SJCRH30 (cell line): ENCODE data around the gene BRMS1. TPM values are rescaled to one million over a fixed set of nuclear protein-coding genes. Genes with fewer than 3 reads are reported as not detected.
A peak's percentile ranks its signal among the peaks of the same experiment; 100 is the strongest.
"Not testable (repeated sequence)": the region's sequence is repeated elsewhere in the genome, so short reads cannot be mapped to it uniquely, and the experiment has no call there.

Experiments used
- DNase-seq, 2 experiments: peaks; one replicate each; pipeline ENCODE4 v3.0.0-alpha.2; 2015 to 2020
- H3K27ac ChIP-seq: fragments of 250-450 bp; sonication (Bioruptor Pico); 2 replicates; pipeline ENCODE4 v1.5.1; 2020; ENCODE audit warnings: mild to moderate bottlenecking, moderate library complexity
- H3K27me3 ChIP-seq: fragments of 250-450 bp; sonication (Bioruptor Pico); 2 replicates; pipeline ENCODE4 v1.5.1; 2020; ENCODE audit warnings: mild to moderate bottlenecking, moderate library complexity
- H3K36me3 ChIP-seq: fragments of 250-450 bp; sonication (Bioruptor Pico); 2 replicates; pipeline ENCODE4 v1.5.1; 2020; ENCODE audit warnings: mild to moderate bottlenecking, moderate library complexity
- H3K4me1 ChIP-seq: fragments of 250-450 bp; sonication (Bioruptor Pico); 2 replicates; pipeline ENCODE4 v1.5.1; 2020; ENCODE audit warnings: mild to moderate bottlenecking, moderate library complexity
- H3K4me3 ChIP-seq: fragments of 250-450 bp; sonication (Bioruptor Pico); 2 replicates; pipeline ENCODE4 v1.5.1; 2020; ENCODE audit warnings: mild to moderate bottlenecking, moderate library complexity
- H3K9me3 ChIP-seq: fragments of 250-450 bp; sonication (Bioruptor Pico); replicated peaks from 2 replicates; pipeline ENCODE4 v1.5.1; 2020; ENCODE audit warnings: mild to moderate bottlenecking, moderate library complexity
- total RNA-seq: library from RNA; depleted of rRNA; stranded (reverse); fragments of >200 nt; shearing (Covaris generic); gene quantifications from 2 replicates; pipeline ENCODE4 v1.2.3, GENCODE V29; 2014

BRMS1 gene
- total RNA-seq, 1 experiment from 2014 or later = 40.5 TPM

DNA sequence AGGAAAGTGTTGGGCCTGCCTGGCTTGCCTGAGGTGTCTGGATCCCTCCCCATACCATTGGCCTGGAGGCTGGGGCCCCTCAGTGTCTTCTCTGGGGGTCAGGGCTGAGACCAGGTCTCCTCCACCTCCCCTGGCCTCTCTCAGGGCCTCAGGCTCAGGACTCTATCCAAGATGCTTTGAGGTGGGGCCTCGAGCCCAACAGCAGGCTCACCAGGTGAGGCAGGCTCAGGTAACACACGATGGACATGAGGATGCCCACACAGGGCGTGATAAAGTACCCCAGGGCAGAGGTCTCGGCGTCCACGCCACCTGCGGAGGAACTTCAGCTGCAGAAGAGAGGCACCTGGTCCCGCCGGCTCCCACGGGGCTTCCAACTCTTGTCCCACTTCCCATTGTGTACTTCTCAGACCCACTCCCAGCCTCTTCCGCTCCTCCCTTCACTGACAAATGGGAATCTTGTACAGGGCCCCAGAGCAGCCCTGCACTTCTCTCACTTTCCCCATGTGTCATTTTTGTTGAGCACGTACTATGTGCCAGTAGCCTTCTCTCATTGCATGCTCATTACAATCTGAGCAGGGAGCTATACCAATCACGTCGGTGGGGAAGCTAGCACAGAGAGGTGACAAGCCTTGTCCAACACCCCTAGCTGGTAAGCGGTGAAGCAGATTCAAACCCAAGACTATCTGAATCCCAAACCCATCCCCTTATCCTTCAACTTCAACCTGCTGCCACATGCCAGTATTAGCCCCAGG lies 22.8 kb upstream of the BRMS1 start:
- H3K4me1 ChIP-seq = peaks cover 15% of the 10 kb centered on the region
- no peak overlapping the region for H3K4me3 ChIP-seq
- H3K27ac ChIP-seq = no peak overlapping the region
- H3K9me3 ChIP-seq = no peaks in the 10 kb centered on the region
- H3K27me3 ChIP-seq = no peaks in the 10 kb centered on the region
- H3K36me3 ChIP-seq = no peaks in the 10 kb centered on the region
- no peak for DNase-seq

DNA sequence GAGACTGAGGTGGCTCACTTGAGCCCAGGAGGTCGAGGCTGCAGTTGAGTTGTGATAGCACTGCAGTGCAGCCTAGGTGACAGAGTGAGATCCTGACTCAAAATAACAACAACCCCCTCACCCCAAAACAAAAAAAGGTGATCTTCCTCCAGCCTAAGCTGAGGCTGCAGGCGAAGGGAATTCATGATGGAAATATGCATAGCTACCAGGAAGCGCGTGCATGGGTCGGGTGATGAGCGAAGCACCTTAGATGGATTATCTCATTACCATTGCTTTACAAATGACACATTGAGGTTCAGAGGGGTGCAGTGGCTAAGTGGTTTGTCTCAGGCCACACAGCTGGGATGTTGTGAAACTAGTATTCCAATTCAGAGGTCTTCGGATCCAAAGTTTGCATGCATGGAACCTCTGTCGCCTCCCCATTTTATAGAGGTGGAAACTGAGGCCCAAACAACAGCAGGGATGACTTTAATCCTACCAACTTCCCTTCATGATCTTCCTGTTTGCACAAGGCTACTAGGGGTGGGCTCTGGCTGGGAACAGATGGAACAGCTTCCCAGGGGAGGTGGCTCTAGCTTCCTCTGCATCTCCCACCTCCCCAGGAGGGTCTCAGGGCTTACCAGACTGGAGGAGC lies 22.1 kb upstream of the BRMS1 start:
- Histone ChIP-seq H3K9me3 (no peaks in the 10 kb centered on the region), H3K27ac (no peak overlapping the region), H3K4me1 (peaks cover 15% of the 10 kb centered on the region), H3K4me3 (no peak overlapping the region), H3K27me3 (no peaks in the 10 kb centered on the region), H3K36me3 (no peaks in the 10 kb centered on the region)
- no peak for DNase-seq

DNA sequence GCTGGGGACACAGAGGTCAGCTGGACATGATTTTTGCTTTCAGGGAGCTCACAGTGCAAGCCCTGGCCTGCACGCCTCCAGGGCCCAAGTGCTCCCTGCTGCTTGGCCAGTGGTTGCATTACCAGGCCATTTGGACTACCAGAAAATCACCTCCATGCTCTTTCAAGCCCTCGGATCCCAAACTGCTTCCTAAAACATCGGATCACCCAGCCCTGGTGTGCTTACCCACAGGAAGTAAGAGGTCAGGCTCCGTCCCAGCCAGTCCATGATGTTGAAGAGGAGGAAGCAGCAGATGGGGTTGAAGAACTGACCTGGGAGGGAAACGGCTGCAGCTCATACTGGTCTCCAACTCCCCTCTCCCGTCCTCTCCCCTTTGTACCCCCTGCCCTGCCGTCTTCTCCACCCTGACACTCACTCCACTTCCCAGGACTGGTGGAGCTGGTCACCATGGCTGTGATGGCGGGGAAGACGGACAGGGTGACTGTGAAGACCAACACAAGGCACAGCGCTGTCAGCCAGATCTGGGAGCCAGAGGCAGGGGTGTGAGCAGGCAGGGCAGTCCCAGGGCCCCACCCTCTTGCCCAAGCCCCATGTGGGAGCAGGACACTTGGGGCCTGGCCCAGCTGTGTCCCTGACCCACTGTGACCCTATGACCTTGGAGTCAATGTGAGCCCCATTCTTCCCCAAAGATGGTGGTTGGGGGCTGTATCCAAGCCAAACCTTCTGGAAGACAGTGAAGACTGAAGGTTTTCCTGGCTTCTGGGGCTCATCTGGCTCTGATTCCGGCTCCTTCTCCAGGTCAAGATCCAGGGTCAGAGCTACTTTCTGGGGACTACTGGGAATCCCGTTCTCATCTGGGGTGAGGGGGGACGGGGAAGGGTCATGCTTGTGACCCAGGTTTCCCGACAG lies 21.1 kb upstream of the BRMS1 start:
- Histone ChIP-seq H3K27me3 (no peaks in the 10 kb centered on the region), H3K9me3 (no peaks in the 10 kb centered on the region), H3K4me1 (peaks cover 15% of the 10 kb centered on the region), H3K27ac (no peak overlapping the region), H3K4me3 (no peak overlapping the region), H3K36me3 (no peaks in the 10 kb centered on the region)
- no peak for DNase-seq

DNA sequence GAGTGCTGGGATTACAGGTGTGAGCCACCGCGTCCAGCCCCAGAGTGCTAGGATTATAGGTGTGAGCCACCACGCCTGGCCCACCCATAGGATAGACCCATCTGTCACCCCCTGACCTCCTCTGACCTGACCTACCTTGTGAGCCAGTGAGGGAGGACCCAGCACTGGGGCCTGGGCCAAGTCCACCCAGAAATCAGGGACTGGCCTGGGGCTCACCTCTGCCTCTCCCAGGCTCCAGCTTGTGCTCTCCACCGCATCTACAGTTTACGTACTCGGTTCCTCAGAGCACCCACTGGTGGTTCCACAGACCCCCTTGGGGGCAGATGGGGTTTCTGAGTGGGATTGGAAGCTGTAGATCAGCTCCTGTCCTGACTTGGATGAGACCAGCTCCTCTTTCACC lies 20.3 kb upstream of the BRMS1 start:
- Histone ChIP-seq H3K9me3 (no peaks in the 10 kb centered on the region), H3K4me1 (peaks cover 10% of the 10 kb centered on the region), H3K27ac (no peak overlapping the region), H3K36me3 (no peaks in the 10 kb centered on the region), H3K4me3 (no peak overlapping the region), H3K27me3 (no peaks in the 10 kb centered on the region)
- DNase-seq = no peak

DNA sequence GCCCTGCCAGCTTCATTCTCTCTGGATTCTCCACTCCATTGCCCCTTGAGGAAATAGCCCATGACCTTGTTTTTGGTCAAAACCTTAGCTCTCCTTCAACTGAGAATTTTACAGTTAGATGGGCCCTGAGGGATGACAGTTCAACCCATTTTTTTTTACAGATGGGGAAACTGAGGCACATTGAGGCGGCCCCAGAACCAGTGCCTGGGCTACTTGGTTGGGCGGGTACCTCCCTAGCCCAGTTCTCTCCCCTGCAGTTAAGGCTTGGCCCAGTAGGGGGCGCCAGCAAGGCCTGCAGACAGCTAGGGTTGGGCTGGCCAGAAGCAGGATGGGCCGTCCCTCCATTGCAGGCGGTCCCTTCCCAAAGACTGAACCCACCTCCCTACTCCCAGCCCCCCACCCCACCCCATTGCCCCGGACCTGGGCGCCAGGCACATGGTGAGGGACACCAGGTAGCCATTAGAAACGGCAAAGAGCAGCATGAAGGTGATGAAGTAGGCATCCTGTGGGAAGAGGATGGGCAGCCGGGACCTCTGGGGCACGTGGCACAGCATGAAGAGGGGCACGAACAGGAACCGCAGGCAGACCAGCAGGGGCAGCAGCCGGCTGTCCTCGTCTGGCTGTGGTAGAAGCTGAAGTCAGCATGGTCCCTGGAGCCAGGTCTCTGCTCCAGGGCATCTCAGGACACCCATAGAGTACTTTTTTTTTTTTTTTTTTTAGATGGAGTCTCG lies 19.1 kb upstream of the BRMS1 start:
- Histone ChIP-seq H3K27ac (no peak overlapping the region), H3K4me1 (no peaks in the 10 kb centered on the region), H3K27me3 (no peaks in the 10 kb centered on the region), H3K4me3 (no peak overlapping the region), H3K36me3 (no peaks in the 10 kb centered on the region), H3K9me3 (no peaks in the 10 kb centered on the region)
- DNase-seq = peak; percentile 54 to 57

DNA sequence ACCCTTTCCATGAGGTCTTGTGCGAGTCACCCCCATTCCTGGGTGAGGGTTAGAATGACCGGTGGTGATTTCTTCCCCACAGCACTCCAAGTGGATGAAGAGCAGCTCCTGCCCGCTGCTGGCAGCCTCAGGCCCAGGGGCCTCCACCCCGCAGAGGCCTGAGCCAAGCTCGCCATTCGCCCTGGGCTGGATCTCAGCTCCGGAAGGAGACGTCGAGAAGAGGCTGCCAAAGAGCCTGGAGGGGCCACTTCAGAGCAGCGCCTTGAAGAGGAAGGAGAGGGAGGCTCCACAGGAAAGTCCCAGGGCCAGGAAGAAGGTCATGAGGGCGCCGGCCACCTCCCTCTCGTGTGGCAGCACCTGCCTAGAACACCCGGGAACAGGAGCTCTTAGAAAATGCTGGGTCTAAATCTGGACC lies 18.3 kb upstream of the BRMS1 start:
- DNase-seq = no peak
- Histone ChIP-seq H3K4me3 (no peak overlapping the region), H3K36me3 (no peaks in the 10 kb centered on the region)

DNA sequence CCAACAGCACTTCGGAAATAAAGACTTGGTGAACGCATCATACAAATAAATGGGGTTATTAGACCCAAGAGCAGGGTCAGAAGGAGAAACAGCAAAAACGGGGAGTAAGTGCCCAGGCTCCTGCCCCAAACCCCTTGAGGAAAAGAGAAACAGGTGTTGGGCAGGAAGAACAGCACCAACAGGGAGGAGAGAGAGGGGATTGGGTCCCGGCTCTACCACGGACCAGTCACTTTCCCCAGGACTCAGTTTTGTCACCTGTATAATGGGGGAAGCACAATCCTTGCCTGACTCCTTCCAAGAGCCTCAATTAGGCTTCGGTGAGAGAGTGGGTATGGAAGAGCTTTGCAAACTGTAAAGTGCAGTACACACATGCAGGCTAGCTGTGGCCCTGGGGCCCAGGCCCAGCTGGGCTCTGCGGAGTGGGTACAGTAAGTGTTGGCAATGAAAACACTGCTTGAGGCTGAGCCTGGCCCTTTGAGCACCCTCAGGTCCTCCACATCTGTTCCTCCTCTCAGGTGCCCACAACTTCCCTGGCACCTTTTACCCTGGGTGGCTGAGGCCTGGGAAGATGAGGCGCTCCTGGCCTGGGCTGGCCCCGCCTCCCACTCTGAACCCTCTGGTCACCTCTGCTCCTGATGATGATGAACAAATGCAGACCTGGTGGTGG lies 17.7 kb upstream of the BRMS1 start:
- Histone ChIP-seq H3K4me3 (no peak overlapping the region), H3K4me1 (no peaks in the 10 kb centered on the region), H3K9me3 (no peaks in the 10 kb centered on the region), H3K36me3 (no peaks in the 10 kb centered on the region), H3K27me3 (no peaks in the 10 kb centered on the region), H3K27ac (no peak overlapping the region)
- no peak for DNase-seq

More for the DNA sequence above, 18.3 kb upstream of the BRMS1 start:
- H3K9me3 ChIP-seq = no peaks in the 10 kb centered on the region
- H3K4me1 ChIP-seq = no peaks in the 10 kb centered on the region
- H3K27ac ChIP-seq = no peak overlapping the region
- H3K27me3 ChIP-seq = no peaks in the 10 kb centered on the region

DNA sequence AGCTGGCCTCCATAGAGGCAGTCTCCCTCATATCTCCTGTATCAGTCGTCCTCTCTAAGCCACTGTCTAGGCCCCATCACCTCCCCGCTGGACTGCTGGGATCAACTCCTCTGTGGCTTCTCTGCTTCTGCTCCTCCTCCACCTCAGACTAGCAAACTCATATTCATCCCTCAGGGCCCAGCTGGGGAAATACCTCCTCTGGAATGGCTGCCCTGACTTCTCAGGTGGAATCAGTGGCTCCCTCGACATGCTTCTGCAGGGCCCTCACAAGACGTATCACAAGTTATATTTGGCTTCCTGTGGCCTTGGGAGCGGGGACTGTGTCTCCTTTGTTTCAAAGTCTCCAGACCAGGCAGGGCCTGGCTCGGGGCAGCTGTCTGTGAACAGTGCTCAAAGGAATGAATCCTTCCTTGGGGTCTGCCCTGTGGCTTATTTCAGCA lies 16.6 kb upstream of the BRMS1 start:
- Histone ChIP-seq H3K36me3 (no peaks in the 10 kb centered on the region), H3K9me3 (no peaks in the 10 kb centered on the region), H3K4me3 (no peak overlapping the region), H3K27ac (no peak overlapping the region), H3K27me3 (no peaks in the 10 kb centered on the region), H3K4me1 (no peaks in the 10 kb centered on the region)
- no peak for DNase-seq

DNA sequence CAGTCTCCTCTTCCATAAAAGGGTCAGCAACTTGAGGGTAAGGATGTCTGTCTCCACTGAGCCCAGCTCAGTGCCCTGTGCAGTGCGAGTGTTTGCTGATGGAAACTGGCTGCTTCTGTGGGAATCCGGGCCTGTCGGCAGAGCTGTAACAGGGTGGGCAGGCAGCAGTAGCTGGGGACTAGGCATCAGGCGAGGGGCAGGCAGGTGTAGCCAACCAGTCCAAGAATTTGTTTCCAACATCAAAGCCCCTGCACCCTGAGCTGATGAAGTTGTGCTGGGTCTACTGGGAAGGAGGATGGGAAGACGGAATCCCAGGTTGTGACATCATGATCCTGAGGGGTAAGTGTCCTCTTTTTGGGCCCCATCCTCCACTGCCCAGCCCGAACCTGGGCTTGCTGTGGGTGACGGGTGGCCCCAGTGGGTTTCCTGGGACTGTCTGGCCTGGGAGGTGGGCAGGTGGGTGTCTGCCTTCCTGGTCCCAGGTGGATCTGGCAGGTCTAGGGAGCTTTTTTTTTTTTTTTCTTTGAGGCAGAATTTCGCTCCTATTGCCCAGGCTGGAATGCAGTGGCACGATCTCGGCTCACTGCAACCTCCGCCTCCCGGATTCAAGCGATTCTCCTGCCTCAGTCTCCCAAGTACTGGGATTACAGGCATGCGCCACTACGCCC lies 15.6 kb upstream of the BRMS1 start:
- H3K4me3 ChIP-seq = no peak overlapping the region
- no peaks in the 10 kb centered on the region for H3K36me3 ChIP-seq
- no peaks in the 10 kb centered on the region for H3K9me3 ChIP-seq
- no peaks in the 10 kb centered on the region for H3K27me3 ChIP-seq
- no peaks in the 10 kb centered on the region for H3K4me1 ChIP-seq
- no peak for DNase-seq
- no peak overlapping the region for H3K27ac ChIP-seq

DNA sequence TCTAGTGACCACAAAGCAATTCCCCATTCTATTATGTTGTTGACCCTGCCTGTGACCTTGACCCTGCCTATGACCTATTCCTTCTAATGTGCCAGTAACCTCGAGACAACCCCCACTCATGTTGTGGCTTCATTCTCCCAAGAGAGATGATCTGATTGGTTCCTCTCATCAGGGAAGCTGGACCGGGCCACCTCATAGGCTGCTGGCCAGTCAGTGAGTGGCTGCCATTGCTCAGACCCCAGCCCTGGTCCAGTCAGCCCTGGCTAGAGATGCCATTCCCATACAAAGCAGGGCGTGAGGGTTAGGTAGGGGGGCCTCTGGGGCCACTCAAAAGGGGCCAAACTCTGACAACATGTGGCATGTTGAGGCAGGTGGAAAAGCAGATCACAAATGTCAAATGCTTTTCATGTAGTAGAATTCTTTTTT lies 14.8 kb upstream of the BRMS1 start:
- no peak overlapping the region for H3K27ac ChIP-seq
- no peaks in the 10 kb centered on the region for H3K36me3 ChIP-seq
- no peaks in the 10 kb centered on the region for H3K27me3 ChIP-seq
- no peak for DNase-seq
- H3K9me3 ChIP-seq = no peaks in the 10 kb centered on the region
- no peak overlapping the region for H3K4me3 ChIP-seq
- no peaks in the 10 kb centered on the region for H3K4me1 ChIP-seq

DNA sequence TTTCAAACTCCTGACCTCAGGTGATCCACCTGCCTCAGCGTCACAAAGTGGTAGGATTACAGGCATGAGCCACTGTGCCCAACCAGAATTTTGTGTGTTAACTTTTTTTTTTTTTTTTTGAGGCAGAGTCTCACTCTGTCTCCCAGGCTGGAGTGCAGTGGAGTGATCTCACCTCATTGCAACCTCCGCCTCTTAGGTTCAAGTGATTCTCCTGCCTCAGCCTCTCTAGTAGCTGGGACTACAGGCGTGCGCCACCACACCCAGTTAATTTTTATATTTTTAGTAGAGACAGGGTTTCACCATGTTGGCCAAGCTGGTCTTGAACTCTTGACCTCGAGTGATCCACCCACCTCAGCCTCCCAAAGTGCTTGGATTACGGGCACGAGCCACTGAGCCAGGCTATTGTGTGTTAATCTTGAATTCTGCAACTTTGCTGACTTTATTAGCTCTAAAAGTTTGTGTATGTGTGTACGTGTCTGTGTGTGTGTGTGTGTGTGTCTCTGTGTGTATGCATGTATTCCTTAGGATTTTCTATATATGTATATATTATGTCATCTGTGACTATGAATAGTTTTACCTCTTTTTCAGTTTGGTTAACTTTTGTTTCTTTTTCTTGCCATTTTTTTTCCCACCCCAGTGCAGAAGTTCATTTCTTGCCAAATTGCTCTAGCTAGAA lies 5.8 kb upstream of the BRMS1 start:
- H3K36me3 ChIP-seq, H3K4me3 ChIP-seq, DNase-seq, H3K9me3 ChIP-seq, H3K27ac ChIP-seq, H3K27me3 ChIP-seq, H3K4me1 ChIP-seq: not testable (repeated sequence)

DNA sequence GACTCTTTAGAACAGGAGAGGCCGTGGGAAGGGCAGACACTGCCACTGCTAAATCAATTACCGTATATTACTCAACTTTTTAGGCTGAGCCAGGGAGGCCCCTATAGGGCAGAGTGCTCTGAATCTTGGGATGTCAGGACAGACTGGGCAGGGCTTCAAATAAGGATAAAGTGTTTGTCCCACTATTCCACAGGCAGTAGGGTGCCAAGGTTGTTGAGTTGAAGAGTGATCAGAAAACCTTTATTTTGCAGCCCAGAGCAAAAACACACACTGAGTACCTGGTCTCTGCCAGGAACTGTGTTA lies 4.1 kb upstream of the BRMS1 start:
- no peak overlapping the region for H3K27ac ChIP-seq
- H3K36me3 ChIP-seq = no peaks in the 10 kb centered on the region
- no peaks in the 10 kb centered on the region for H3K27me3 ChIP-seq
- peaks cover 2% of the 10 kb centered on the region; the same call in 1 of the 2 replicates for H3K4me1 ChIP-seq
- no peak overlapping the region for H3K4me3 ChIP-seq
- H3K9me3 ChIP-seq = no peaks in the 10 kb centered on the region
- no peak for DNase-seq

DNA sequence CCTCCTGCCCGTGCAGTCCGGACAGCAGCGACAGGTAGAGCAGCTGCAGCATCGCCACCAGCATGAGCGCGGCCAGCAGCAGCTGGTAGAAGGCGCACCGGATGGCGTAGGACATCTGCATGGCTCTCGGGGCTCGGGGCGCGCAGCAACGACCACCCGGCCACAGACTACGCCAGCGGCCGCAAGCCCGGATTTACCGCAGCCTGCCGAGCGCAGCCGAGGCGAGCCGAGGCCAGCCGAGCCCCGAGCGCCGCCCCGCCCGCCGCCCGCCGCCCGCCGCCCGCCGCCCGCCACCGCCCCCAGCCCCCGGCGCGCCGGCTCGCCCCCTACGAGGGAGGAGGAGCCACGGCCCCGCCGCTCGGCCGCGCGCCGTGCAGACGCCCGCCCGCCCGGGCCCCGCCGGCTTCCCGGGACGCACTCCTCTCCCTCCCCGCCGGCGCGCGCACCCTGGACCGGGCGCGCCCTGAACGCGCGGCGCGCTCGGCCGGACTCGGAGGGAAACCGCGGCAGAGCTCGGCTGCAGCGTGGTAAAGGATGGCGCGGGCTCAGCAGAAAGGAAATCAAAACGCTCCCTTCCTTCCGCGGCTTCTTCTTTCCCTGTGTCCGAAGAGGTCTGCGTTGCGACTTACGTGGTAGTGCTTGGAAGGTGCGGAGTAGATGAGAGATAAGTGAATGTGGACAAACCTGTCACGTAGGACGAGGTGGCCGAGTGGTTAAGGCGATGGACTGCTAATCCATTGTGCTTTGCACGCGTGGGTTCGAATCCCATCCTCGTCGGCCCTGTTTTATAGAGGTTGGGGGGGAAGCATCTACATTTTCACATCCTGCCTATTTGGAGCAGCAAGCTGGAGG lies 2.7 kb upstream of the BRMS1 start, which contains the start of gene B4GAT1:
Gene B4GAT1 (minus strand): TSS at position 205 of the 852 bp plus-strand sequence. CDS start 84 bp downstream, at position 121.
- peak; percentile 89 for DNase-seq
- Histone ChIP-seq H3K27me3 (no peaks in the 10 kb centered on the region), H3K36me3 (no peaks in the 10 kb centered on the region), H3K27ac (no peak within 1 kb of the TSS), H3K4me1 (peaks cover 2% of the 10 kb centered on the region; the same call in 1 of the 2 replicates), H3K9me3 (no peaks in the 10 kb centered on the region), H3K4me3 (peak within 1 kb of the TSS; percentile 69)
